SH-SY5Y (cell line): ENCODE measurements around the gene ATG3.
A peak's percentile ranks its signal among the peaks of the same experiment; 100 is the strongest.

Experiments used
- GATA2 ChIP-seq: IDR thresholded peaks from 2 replicates; pipeline ENCODE4 v1.6.1; 2011; ENCODE audit warnings: mild to moderate bottlenecking, low read depth, low read length
- GATA3 ChIP-seq: IDR thresholded peaks from 2 replicates; pipeline ENCODE4 v1.6.1; 2011; ENCODE audit warnings: low read depth, mild to moderate bottlenecking, low read length, moderate library complexity

Gene ATG3

GRCh38 chr3:112561734-112562529 is at the start of gene ATG3, which contains the start of gene SLC35A5:
TSS of gene ATG3 (minus strand) at chr3:112561962. CDS start at chr3:112561528, 434 bp downstream.
TSS of gene SLC35A5 (plus strand) at chr3:112562045. CDS start at chr3:112563404, 1,359 bp downstream.
- TF ChIP-seq GATA2 (no peak), GATA3 (no peak)

GRCh38 chr3:112610121-112610520 is 48.4 kb upstream of the ATG3 start:
- TF ChIP-seq GATA2 (no peak), GATA3 (no peak)

DNA sequence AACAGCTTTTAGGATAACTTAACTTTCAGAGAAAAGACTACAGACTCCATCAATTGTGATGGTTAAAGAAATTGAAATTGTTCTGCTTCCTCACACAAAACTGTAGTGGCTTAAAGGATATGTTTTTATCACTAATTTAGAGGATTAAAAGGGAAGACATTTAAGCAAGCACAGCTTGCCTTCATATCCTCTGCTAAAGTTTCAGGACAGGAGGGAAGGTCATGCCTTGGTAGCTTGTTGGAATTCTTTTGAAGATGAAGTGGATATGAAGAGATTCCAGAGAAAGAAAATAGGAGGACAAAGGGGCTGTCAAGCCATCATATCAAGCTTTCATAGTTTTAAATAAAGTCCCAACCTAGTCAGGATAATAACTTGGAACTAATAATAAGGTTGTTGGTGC is 46.1 kb upstream of the ATG3 start:
- TF ChIP-seq GATA2 (no peak), GATA3 (no peak)

DNA sequence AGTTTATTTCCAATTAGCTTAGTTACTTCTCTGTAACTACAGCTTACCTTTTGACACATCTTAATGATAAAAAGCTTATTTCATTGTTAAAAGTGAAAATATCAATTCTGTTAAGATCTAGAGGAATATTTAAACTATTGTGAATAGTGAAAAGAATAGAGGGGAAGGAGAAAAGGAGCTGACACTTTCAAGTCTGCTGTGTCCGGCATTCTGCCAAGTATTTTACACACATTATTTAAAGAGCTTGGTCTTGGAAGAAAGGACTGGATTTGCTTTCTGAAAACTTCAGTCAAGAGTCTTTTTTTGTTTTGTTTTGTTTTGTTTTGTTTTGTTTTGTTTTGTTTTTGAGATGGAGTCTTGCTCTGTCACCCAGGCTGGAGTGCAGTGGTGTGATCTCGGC is 44.3 kb upstream of the ATG3 start:
- no peak for TF ChIP-seq GATA3
- TF ChIP-seq GATA2, result no peak

DNA sequence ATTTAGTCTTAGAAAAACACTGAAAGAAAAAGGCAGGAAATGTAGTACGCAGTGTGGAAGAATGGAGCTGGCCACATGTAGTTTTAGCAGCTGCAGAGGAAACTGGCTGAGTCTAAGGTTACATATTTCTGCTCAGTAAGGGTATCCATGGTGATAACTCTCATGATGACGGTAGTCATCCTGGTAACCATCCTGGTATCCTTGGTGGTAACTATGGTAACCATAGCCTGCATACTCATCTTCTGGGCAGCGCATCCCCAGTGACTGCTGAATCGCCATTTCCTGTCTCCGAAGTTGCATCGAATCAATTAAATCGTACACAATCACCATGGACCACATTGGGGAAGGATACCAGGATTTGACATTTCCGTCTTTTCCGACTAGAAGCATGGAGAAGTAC is 43.5 kb upstream of the ATG3 start:
- TF ChIP-seq GATA3 (no peak), GATA2 (no peak)

GRCh38 chr3:112604536-112604935 is 42.8 kb upstream of the ATG3 start:
- TF ChIP-seq GATA2 (no peak), GATA3 (no peak)

- TF ChIP-seq GATA3, result no peak
- TF ChIP-seq GATA2, result no peak
Measured at GRCh38 chr3:112602217-112602838, 40.6 kb upstream of the ATG3 start.

GRCh38 chr3:112598731-112599130 is 37.0 kb upstream of the ATG3 start:
- TF ChIP-seq GATA2 (no peak), GATA3 (no peak)

GRCh38 chr3:112597945-112598344 is 36.2 kb upstream of the ATG3 start:
- TF ChIP-seq GATA2, result no peak
- no peak for TF ChIP-seq GATA3

- no peak for TF ChIP-seq GATA3
- TF ChIP-seq GATA2, result no peak
Measured at GRCh38 chr3:112594856-112595255, 33.1 kb upstream of the ATG3 start.

- TF ChIP-seq GATA3, result peak; percentile 83
- TF ChIP-seq GATA2, result peak; percentile 92
Measured at GRCh38 chr3:112593258-112593657, 31.5 kb upstream of the ATG3 start.

DNA sequence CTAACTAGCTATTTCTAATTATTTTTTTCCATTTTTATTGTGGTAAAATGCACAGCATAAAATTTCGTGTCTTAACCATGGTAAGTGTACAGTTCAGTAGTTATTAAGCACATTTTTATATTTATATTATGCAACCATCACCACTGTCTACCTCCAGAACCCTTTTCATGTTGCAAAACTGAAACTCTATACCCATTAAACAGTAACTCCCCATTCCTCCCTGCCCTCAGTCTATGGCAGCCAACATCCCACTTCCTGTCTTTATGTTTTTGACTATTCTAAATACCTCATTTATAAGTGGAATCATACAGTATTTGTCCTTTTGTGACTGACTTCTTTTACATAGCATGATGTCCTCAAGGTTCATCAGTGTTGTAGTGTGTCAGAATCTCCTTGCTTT is 25.6 kb upstream of the ATG3 start:
- TF ChIP-seq GATA2 (no peak), GATA3 (no peak)

- no peak for TF ChIP-seq GATA3
- TF ChIP-seq GATA2, result no peak
Measured at GRCh38 chr3:112585782-112586181, 24.0 kb upstream of the ATG3 start.

- no peak for TF ChIP-seq GATA2
- TF ChIP-seq GATA3, result no peak
Measured at GRCh38 chr3:112583105-112583504, 21.3 kb upstream of the ATG3 start.
